ENCODE results near the gene IL13RA1. TPM values are rescaled to one million over a fixed set of nuclear protein-coding genes. Genes with fewer than 3 reads are reported as not detected.

The IL13RA1 gene
- total and polyA plus RNA-seq, 2 of the 13 experiments (the other 11 are each of a cell fraction or from before 2014, with no cell fraction given), result 56.6 to 73.5 TPM

- intact Hi-C loops (cut with micrococcal nuclease; ENCODE audit: unreplicated experiment), result no loop called here
- no peak for TF ChIP-seq GZF1 (CRISPR knock-in tag; IDR thresholded peaks at IDR 0.05)
- TF ChIP-seq HOXA7 (CRISPR knock-in tag; IDR thresholded peaks at IDR 0.05), result no peak
- TF ChIP-seq ONECUT2 (CRISPR knock-in tag; IDR thresholded peaks at IDR 0.05), result no peak
- TF ChIP-seq TSC22D2 (CRISPR knock-in tag; IDR thresholded peaks at IDR 0.05; ENCODE audit: borderline replicate concordance), result no peak
- no peak for TF ChIP-seq ZNF678 (CRISPR knock-in tag; IDR thresholded peaks at IDR 0.05)
- no peak for TF ChIP-seq REPIN1 (CRISPR knock-in tag; IDR thresholded peaks at IDR 0.05; ENCODE audit: borderline replicate concordance, low read depth)
- TF ChIP-seq AKAP8 (CRISPR knock-in tag; IDR thresholded peaks at IDR 0.05), result no peak
- TF ChIP-seq ZNF121 (CRISPR knock-in tag; IDR thresholded peaks at IDR 0.05), result no peak
- H3K79me2 ChIP-seq (ENCODE audit: insufficient read depth, low read length), result no peaks in the 10 kb centered on the region
- no peaks in the 10 kb centered on the region for H3K27me3 ChIP-seq (ENCODE audit: control insufficient read depth in 1 of 2, insufficient read depth in 2 of 2, low read length in 2 of 2)
- H4K20me1 ChIP-seq (ENCODE audit: insufficient read depth, low read length), result no peaks in the 10 kb centered on the region
- FAIRE-seq, result no peak
- BruUV-seq (replicated peaks), result no TSS peak
- no peak overlapping the region for H3K4me2 ChIP-seq (ENCODE audit: low read depth, low read length)
- ChIA-PET POLR2A (no interaction called here), CTCF (ENCODE audit: low intra/inter-chr PET ratio, low total read pairs) (no interaction called here)
- in situ Hi-C loops (cut with HindIII; ENCODE audit: extremely low pct_ligation_motif_present, low pct_unique_long_range_greater_than_20kb), result no loop called here
- no peaks in the 10 kb centered on the region for H3K36me3 ChIP-seq (replicated peaks in 1 of 2; ENCODE audit: control insufficient read depth in 1 of 2, insufficient read depth in 2 of 2, low read length in 2 of 2)
- H3K4me3 ChIP-seq (replicated peaks in 1 of 3; ENCODE audit: insufficient read depth in 1 of 3, low read depth in 2 of 3, low read length in 3 of 3), result no peak overlapping the region
- WGBS (ENCODE audit: low lambda C conversion rate), result 0% methylated on average over 1 of the region's 1 CpG
- H3K4me1 ChIP-seq (ENCODE audit: insufficient read depth, low read length), result 0 out of 2 replicates have a peak, but pooled peaks cover 6% of the 10 kb centered on the region
- no peak overlapping the region for H3K9ac ChIP-seq (ENCODE audit: insufficient read depth, low read depth, low read length)
- H2AFZ ChIP-seq (ENCODE audit: low read length), result no peak overlapping the region
- H3K27ac ChIP-seq (ENCODE audit: extremely low read length, insufficient read depth, low read length), result no peak overlapping the region
- no peak for ATAC-seq
- DNase-seq (ENCODE audit: low spot score), result no peak
- no peaks in the 10 kb centered on the region for H3K9me3 ChIP-seq (ENCODE audit: low read length)
Measured at GRCh38 chrX:118679290-118679689, 48.1 kb upstream of the IL13RA1 start.

GRCh38 chrX:118682258-118683014 lies 45.0 kb upstream of the IL13RA1 start:
- Histone ChIP-seq H3K9ac (ENCODE audit: insufficient read depth, low read depth, low read length) (no peak overlapping the region), H3K4me3 (replicated peaks in 1 of 3; ENCODE audit: insufficient read depth in 1 of 3, low read depth in 2 of 3, low read length in 3 of 3) (no peak overlapping the region), H3K4me2 (ENCODE audit: low read depth, low read length) (no peak overlapping the region), H3K9me3 (ENCODE audit: low read length) (no peaks in the 10 kb centered on the region), H3K79me2 (ENCODE audit: insufficient read depth, low read length) (no peaks in the 10 kb centered on the region), H3K27me3 (ENCODE audit: control insufficient read depth in 1 of 2, insufficient read depth in 2 of 2, low read length in 2 of 2) (no peaks in the 10 kb centered on the region), H2AFZ (ENCODE audit: low read length) (no peak overlapping the region), H3K27ac (ENCODE audit: extremely low read length, insufficient read depth, low read length) (no peak overlapping the region), H4K20me1 (ENCODE audit: insufficient read depth, low read length) (no peaks in the 10 kb centered on the region), H3K36me3 (replicated peaks in 1 of 2; ENCODE audit: control insufficient read depth in 1 of 2, insufficient read depth in 2 of 2, low read length in 2 of 2) (no peaks in the 10 kb centered on the region), H3K4me1 (ENCODE audit: insufficient read depth, low read length) (0 out of 2 replicates have a peak, but pooled peaks cover 6% of the 10 kb centered on the region)
- DNase-seq (ENCODE audit: low spot score) (peak; percentile 6), FAIRE-seq (no peak), ATAC-seq (no peak)
- TF ChIP-seq TFAP4 (IDR thresholded peaks at IDR 0.05; ENCODE audit: borderline replicate concordance, low read depth), result 0 out of 2 replicates have a peak, but pooled peaks have one; percentile 21
- TF ChIP-seq ZNF549 (CRISPR knock-in tag; IDR thresholded peaks at IDR 0.05), result no peak
- no peak for TF ChIP-seq ZNF816 (CRISPR knock-in tag; IDR thresholded peaks at IDR 0.05; ENCODE audit: borderline replicate concordance)
- CTCF ChIA-PET (ENCODE audit: low intra/inter-chr PET ratio, low total read pairs), result no interaction called here
- in situ Hi-C loops (cut with HindIII; ENCODE audit: extremely low pct_ligation_motif_present, low pct_unique_long_range_greater_than_20kb), result no loop called here
- no TSS peak for BruUV-seq (replicated peaks)
- intact Hi-C loops (cut with micrococcal nuclease; ENCODE audit: unreplicated experiment), result no loop called here
- 2% methylated on average over 2 of the region's 2 CpGs for WGBS (ENCODE audit: low lambda C conversion rate)
- POLR2A ChIA-PET, result no interaction called here
